ENCODE measurements around the gene UBAP2L. TPM values are rescaled to one million over a fixed set of nuclear protein-coding genes. Genes with fewer than 3 reads are reported as not detected.

The UBAP2L gene
- total and polyA plus RNA-seq, 10 of the 15 experiments (the other 5 are each of a cell fraction or from before 2014, with no cell fraction given): 49.9 to 198 (median 152) TPM

DNA sequence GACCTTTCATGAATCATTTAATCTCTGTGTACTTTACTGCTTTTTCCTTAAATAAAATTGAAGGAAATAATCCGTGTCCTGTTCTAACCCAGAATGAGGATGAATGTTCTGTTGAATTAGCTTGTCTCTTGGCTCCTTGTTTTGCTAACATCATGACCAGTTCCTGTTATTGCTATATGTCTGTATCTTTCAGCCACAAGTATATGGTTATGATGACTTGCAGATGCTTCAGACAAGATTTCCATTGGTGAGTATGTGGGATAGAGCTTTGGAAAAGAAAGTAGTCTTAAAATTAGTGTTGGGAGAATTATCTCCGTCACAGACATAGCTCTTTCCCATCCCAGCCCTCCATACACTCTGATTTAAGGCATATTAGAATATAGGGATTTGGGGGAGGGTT, 38.0 kb downstream of the UBAP2L start:
- Histone ChIP-seq H3K9me3 (replicated peaks; ENCODE audit: control insufficient read depth, insufficient read depth, low read length) (no peaks in the 10 kb centered on the region), H3K36me3 (ENCODE audit: control insufficient read depth in 2 of 2, insufficient read depth in 2 of 2, low read length in 1 of 2) (peaks cover 44 to 66% of the 10 kb centered on the region in 2 experiments), H3K4me2 (ENCODE audit: control insufficient read depth, insufficient read depth) (no peak overlapping the region), H3K27me3 (replicated peaks in 1 of 2; ENCODE audit: control insufficient read depth in 2 of 2, insufficient read depth in 2 of 2, low read length in 1 of 2) (no peaks in the 10 kb centered on the region), H3K27ac (ENCODE audit: control insufficient read depth, insufficient read depth) (no peak overlapping the region), H2AFZ (ENCODE audit: control insufficient read depth, low read depth, low read length) (no peak overlapping the region), H3K79me2 (ENCODE audit: control insufficient read depth, insufficient read depth, low read length) (no peaks in the 10 kb centered on the region; the same call in 1 of the 2 replicates), H3K4me3 (no peak overlapping the region), H3K9ac (ENCODE audit: control insufficient read depth, insufficient read depth, low read length) (no peak overlapping the region), H4K20me1 (ENCODE audit: control insufficient read depth, insufficient read depth) (no peaks in the 10 kb centered on the region), H3K4me1 (ENCODE audit: control insufficient read depth, insufficient read depth, low read length) (no peaks in the 10 kb centered on the region)
- ATAC-seq: no peak
- in situ Hi-C loops (cut with MboI) (no loop called here), intact Hi-C loops (cut with micrococcal nuclease; ENCODE audit: unreplicated experiment) (no loop called here)
- FAIRE-seq: no peak
- ChIA-PET POLR2A (interaction anchor here (0.8 to 1.0 kb wide), 2 partner anchors 35 to 467 kb away, joined by 3 to 5 read pairs; no protein-coding TSS in a partner anchor), CTCF (interaction anchor here (0.7 kb wide), 1 partner anchor 76 kb away, joined by 4 read pairs; no protein-coding TSS in a partner anchor), SMC1A (ENCODE audit: uncharacterized antibody, unreplicated experiment) (interaction anchor here (0.6 to 1.3 kb wide), 8 partner anchors 12 to 344 kb away, joined by 3 to 5 read pairs (median 3); partner anchors contain the start of gene HAX1), RAD21 (ENCODE audit: unreplicated experiment) (interaction anchor here (0.9 kb wide), 1 partner anchor 76 kb away, joined by 3 read pairs; no protein-coding TSS in a partner anchor)
- DNase-seq (ENCODE audit: low read depth, low spot score): no peak
- TF ChIP-seq, protein P1, sequence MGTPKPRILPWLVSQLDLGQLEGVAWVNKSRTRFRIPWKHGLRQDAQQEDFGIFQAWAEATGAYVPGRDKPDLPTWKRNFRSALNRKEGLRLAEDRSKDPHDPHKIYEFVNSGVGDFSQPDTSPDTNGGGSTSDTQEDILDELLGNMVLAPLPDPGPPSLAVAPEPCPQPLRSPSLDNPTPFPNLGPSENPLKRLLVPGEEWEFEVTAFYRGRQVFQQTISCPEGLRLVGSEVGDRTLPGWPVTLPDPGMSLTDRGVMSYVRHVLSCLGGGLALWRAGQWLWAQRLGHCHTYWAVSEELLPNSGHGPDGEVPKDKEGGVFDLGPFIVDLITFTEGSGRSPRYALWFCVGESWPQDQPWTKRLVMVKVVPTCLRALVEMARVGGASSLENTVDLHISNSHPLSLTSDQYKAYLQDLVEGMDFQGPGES (IDR thresholded peaks at IDR 0.05): no peak
- WGBS (ENCODE audit: insufficient coverage, insufficient replicate concordance, low lambda C conversion rate, missing lambda C conversion rate): 93% methylated on average over 2 of the region's 2 CpGs
- no TSS peak for BruUV-seq (replicated peaks)

DNA sequence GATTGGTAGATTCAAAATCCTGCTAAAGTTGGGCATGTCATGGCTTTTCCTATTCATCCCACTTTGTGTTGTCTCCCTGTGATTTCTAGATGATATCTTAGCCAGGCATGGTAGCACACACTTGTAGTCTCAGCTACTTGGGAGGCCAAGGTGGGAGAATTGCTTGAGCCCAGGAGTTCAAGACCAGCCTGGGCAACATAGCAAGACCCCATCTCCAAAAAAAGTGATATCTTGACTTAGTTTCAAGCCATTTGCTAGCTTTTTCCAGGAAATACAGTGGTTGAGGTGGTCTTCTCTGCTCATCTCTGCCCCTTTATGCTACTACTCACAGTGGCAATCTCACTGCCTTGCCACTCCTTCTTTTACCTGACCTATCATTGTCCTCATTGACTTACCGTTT, 39.4 kb downstream of the UBAP2L start:
- POLR2A ChIA-PET: no interaction called here
- no peak overlapping the region for H3K4me3 ChIP-seq
- H2AFZ ChIP-seq (ENCODE audit: control insufficient read depth, low read depth, low read length): no peak overlapping the region
- ATAC-seq (no peak), FAIRE-seq (no peak), DNase-seq (ENCODE audit: low read depth, low spot score) (no peak)
- H3K9ac ChIP-seq (ENCODE audit: control insufficient read depth, insufficient read depth, low read length): no peak overlapping the region
- no peaks in the 10 kb centered on the region; the same call in 1 of the 2 replicates for H3K79me2 ChIP-seq (ENCODE audit: control insufficient read depth, insufficient read depth, low read length)
- BruUV-seq (replicated peaks): no TSS peak
- no peak overlapping the region for H3K4me2 ChIP-seq (ENCODE audit: control insufficient read depth, insufficient read depth)
- RAD21 ChIA-PET (ENCODE audit: unreplicated experiment): interaction anchor here (1.6 kb wide), 1 partner anchor 60 kb away, joined by 3 read pairs; no protein-coding TSS in a partner anchor
- peaks cover 43 to 69% of the 10 kb centered on the region in 2 experiments for H3K36me3 ChIP-seq (ENCODE audit: control insufficient read depth in 2 of 2, insufficient read depth in 2 of 2, low read length in 1 of 2)
- intact Hi-C loops (cut with micrococcal nuclease; ENCODE audit: unreplicated experiment): no loop called here
- H3K27me3 ChIP-seq (replicated peaks in 1 of 2; ENCODE audit: control insufficient read depth in 2 of 2, insufficient read depth in 2 of 2, low read length in 1 of 2): no peaks in the 10 kb centered on the region
- in situ Hi-C loops (cut with MboI): no loop called here
- CTCF ChIA-PET: interaction anchor here (0.9 kb wide), 1 partner anchor 11 kb away, joined by 3 read pairs; no protein-coding TSS in a partner anchor
- no peaks in the 10 kb centered on the region for H3K9me3 ChIP-seq (replicated peaks; ENCODE audit: control insufficient read depth, insufficient read depth, low read length)
- H3K27ac ChIP-seq (ENCODE audit: control insufficient read depth, insufficient read depth): no peak overlapping the region
- 100% methylated on average over 1 of the region's 1 CpG for WGBS (ENCODE audit: insufficient coverage, insufficient replicate concordance, low lambda C conversion rate, missing lambda C conversion rate)
- no peaks in the 10 kb centered on the region for H3K4me1 ChIP-seq (ENCODE audit: control insufficient read depth, insufficient read depth, low read length)
- TF ChIP-seq NFYB (IDR thresholded peaks at IDR 0.05; ENCODE audit: insufficient read depth, low read depth, low read length) (no peak), STAT1 (conservative IDR thresholded peaks at IDR 0.05) (no peak), TCF3 (IDR thresholded peaks at IDR 0.05; ENCODE audit: borderline replicate concordance, insufficient read depth, low read depth, low read length) (no peak), MXI1 (IDR thresholded peaks at IDR 0.05; ENCODE audit: low read depth, low read length) (no peak), YY1 (IDR thresholded peaks at IDR 0.05; ENCODE audit: low read depth, low read length) (no peak), SIN3A (IDR thresholded peaks at IDR 0.05; ENCODE audit: low read depth, low read length) (no peak)
- TF ChIP-seq, protein P2, sequence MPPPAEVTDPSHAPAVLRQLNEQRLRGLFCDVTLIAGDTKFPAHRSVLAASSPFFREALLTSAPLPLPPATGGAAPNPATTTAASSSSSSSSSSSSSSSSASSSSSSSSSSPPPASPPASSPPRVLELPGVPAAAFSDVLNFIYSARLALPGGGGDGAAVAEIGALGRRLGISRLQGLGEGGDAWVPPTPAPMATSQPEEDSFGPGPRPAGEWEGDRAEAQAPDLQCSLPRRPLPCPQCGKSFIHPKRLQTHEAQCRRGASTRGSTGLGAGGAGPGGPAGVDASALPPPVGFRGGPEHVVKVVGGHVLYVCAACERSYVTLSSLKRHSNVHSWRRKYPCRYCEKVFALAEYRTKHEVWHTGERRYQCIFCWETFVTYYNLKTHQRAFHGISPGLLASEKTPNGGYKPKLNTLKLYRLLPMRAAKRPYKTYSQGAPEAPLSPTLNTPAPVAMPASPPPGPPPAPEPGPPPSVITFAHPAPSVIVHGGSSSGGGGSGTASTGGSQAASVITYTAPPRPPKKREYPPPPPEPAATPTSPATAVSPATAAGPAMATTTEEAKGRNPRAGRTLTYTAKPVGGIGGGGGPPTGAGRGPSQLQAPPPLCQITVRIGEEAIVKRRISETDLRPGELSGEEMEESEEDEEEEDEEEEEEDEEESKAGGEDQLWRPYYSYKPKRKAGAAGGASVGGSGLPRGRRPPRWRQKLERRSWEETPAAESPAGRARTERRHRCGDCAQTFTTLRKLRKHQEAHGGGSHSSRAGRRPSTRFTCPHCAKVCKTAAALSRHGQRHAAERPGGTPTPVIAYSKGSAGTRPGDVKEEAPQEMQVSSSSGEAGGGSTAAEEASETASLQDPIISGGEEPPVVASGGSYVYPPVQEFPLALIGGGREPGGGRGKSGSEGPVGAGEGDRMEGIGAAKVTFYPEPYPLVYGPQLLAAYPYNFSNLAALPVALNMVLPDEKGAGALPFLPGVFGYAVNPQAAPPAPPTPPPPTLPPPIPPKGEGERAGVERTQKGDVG (CRISPR knock-in tag; IDR thresholded peaks at IDR 0.05): no peak
- TF ChIP-seq, protein P3, sequence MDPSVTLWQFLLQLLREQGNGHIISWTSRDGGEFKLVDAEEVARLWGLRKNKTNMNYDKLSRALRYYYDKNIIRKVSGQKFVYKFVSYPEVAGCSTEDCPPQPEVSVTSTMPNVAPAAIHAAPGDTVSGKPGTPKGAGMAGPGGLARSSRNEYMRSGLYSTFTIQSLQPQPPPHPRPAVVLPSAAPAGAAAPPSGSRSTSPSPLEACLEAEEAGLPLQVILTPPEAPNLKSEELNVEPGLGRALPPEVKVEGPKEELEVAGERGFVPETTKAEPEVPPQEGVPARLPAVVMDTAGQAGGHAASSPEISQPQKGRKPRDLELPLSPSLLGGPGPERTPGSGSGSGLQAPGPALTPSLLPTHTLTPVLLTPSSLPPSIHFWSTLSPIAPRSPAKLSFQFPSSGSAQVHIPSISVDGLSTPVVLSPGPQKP (IDR thresholded peaks at IDR 0.05; ENCODE audit: low read depth, low read length): no peak
- H4K20me1 ChIP-seq (ENCODE audit: control insufficient read depth, insufficient read depth): no peaks in the 10 kb centered on the region
- SMC1A ChIA-PET (ENCODE audit: uncharacterized antibody, unreplicated experiment): no interaction called here
